ENCODE measurements around the gene CDK15.
"Not testable (repeated sequence)": the region's sequence is repeated elsewhere in the genome, so short reads cannot be mapped to it uniquely, and the experiment has no call there.

CDK15 gene

GRCh38 chr2:201831469-201831868 lies 25.1 kb downstream of the CDK15 start:
- no peak for DNase-seq (ENCODE audit: low read depth)

GRCh38 chr2:201833781-201834180 lies 27.4 kb downstream of the CDK15 start:
- no peak for DNase-seq (ENCODE audit: low read depth)

- DNase-seq (ENCODE audit: low read depth), result no peak
Observed at GRCh38 chr2:201835066-201835465, 28.7 kb downstream of the CDK15 start.

- DNase-seq (ENCODE audit: low read depth), result no peak
Observed at GRCh38 chr2:201837391-201837790, 31.1 kb downstream of the CDK15 start.

GRCh38 chr2:201837824-201838431 lies 31.6 kb downstream of the CDK15 start:
- DNase-seq (ENCODE audit: low read depth), result no peak

- DNase-seq (ENCODE audit: low read depth), result no peak
Observed at GRCh38 chr2:201839727-201840126, 33.4 kb downstream of the CDK15 start.

GRCh38 chr2:201840726-201841125 lies 34.4 kb downstream of the CDK15 start:
- DNase-seq (ENCODE audit: low read depth), result no peak

GRCh38 chr2:201842131-201842860 lies 36.0 kb downstream of the CDK15 start:
- DNase-seq (ENCODE audit: low read depth), result no peak

- DNase-seq (ENCODE audit: low read depth), result not testable (repeated sequence)
Observed at GRCh38 chr2:201844922-201845321, 38.6 kb downstream of the CDK15 start.

- DNase-seq (ENCODE audit: low read depth), result no peak
Observed at GRCh38 chr2:201847481-201847880, 41.1 kb downstream of the CDK15 start.

GRCh38 chr2:201852462-201852861 lies 46.1 kb downstream of the CDK15 start:
- no peak for DNase-seq (ENCODE audit: low read depth)

- DNase-seq (ENCODE audit: low read depth), result no peak
Observed at GRCh38 chr2:201852878-201853415, 46.6 kb downstream of the CDK15 start.

GRCh38 chr2:201854221-201854801 lies 48.0 kb downstream of the CDK15 start:
- DNase-seq (ENCODE audit: low read depth), result no peak

- no peak for DNase-seq (ENCODE audit: low read depth)
Observed at GRCh38 chr2:201854841-201855240, 48.5 kb downstream of the CDK15 start.

GRCh38 chr2:201855356-201855755 lies 49.0 kb downstream of the CDK15 start:
- DNase-seq (ENCODE audit: low read depth), result no peak

GRCh38 chr2:201857326-201857725 lies 51.0 kb downstream of the CDK15 start:
- no peak for DNase-seq (ENCODE audit: low read depth)

GRCh38 chr2:201858281-201859184 lies 52.2 kb downstream of the CDK15 start:
- no peak for DNase-seq (ENCODE audit: low read depth)

GRCh38 chr2:201859949-201860348 lies 53.6 kb downstream of the CDK15 start:
- no peak for DNase-seq (ENCODE audit: low read depth)

- peak; percentile 4 for DNase-seq (ENCODE audit: low read depth)
Observed at GRCh38 chr2:201860636-201861066, 54.3 kb downstream of the CDK15 start.

- DNase-seq (ENCODE audit: low read depth), result no peak
Observed at GRCh38 chr2:201862843-201863242, 56.5 kb downstream of the CDK15 start.

- no peak for DNase-seq (ENCODE audit: low read depth)
Observed at GRCh38 chr2:201866643-201867473, 60.5 kb downstream of the CDK15 start.

Measured in stimulated activated CD8-positive, alpha-beta memory T cell treated with anti-CD3 and anti-CD28 coated beads, Interleukin-12 subunit alpha, Interleukin-12 subunit beta, amount 100 ng/mL, for 1 hour (primary cell).